ENCODE results near the gene SIAH3. TPM values are rescaled to one million over a fixed set of nuclear protein-coding genes. Genes with fewer than 3 reads are reported as not detected.

SIAH3 gene
- total and polyA plus RNA-seq, 8 donors, result 0.55 TPM; not detected in 7

- no peak for DNase-seq
- Histone ChIP-seq H3K27me3 (no peaks in the 10 kb centered on the region), H3K27ac (no peak overlapping the region), H3K36me3 (no peaks in the 10 kb centered on the region), H3K4me1 (peaks cover 0 to 18% (median 10%) of the 10 kb centered on the region in 4 donors), H3K9me3 (no peaks in the 10 kb centered on the region), H3K4me3 (no peak overlapping the region)
- TF ChIP-seq EP300 (IDR thresholded peaks at IDR 0.05), result no peak
- TF ChIP-seq, protein P1, sequence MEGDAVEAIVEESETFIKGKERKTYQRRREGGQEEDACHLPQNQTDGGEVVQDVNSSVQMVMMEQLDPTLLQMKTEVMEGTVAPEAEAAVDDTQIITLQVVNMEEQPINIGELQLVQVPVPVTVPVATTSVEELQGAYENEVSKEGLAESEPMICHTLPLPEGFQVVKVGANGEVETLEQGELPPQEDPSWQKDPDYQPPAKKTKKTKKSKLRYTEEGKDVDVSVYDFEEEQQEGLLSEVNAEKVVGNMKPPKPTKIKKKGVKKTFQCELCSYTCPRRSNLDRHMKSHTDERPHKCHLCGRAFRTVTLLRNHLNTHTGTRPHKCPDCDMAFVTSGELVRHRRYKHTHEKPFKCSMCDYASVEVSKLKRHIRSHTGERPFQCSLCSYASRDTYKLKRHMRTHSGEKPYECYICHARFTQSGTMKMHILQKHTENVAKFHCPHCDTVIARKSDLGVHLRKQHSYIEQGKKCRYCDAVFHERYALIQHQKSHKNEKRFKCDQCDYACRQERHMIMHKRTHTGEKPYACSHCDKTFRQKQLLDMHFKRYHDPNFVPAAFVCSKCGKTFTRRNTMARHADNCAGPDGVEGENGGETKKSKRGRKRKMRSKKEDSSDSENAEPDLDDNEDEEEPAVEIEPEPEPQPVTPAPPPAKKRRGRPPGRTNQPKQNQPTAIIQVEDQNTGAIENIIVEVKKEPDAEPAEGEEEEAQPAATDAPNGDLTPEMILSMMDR (IDR thresholded peaks at IDR 0.05), result no peak
- TF ChIP-seq POLR2AphosphoS5 (IDR thresholded peaks at IDR 0.05), result no peak
- TF ChIP-seq POLR2A (IDR thresholded peaks at IDR 0.05), result no peak
- intact Hi-C loops (cut with DNase I; ENCODE audit: low total_unique reads), result no loop called here
- 88 to 93% (median 90%) methylated on average over 5 of the region's 5 CpGs for WGBS, 5 donors
Measured at GRCh38 chr13:45830121-45830520, 21.4 kb downstream of the SIAH3 start.

GRCh38 chr13:45828256-45828968, 23.1 kb downstream of the SIAH3 start:
- no peaks in the 10 kb centered on the region for H3K36me3 ChIP-seq
- 79 to 87% (median 83%) methylated on average over 6 of the region's 6 CpGs for WGBS, 5 donors
- intact Hi-C loops (cut with DNase I; ENCODE audit: low total_unique reads), result no loop called here
- no peaks in the 10 kb centered on the region for H3K27me3 ChIP-seq
- no peak overlapping the region for H3K27ac ChIP-seq
- no peak overlapping the region for H3K4me3 ChIP-seq
- TF ChIP-seq POLR2A (IDR thresholded peaks at IDR 0.05), result no peak
- no peak for TF ChIP-seq EP300 (IDR thresholded peaks at IDR 0.05)
- TF ChIP-seq, protein P1 (IDR thresholded peaks at IDR 0.05), result no peak
- no peak for TF ChIP-seq POLR2AphosphoS5 (IDR thresholded peaks at IDR 0.05)
- DNase-seq, result no peak
- no peaks in the 10 kb centered on the region for H3K9me3 ChIP-seq
- H3K4me1 ChIP-seq, result peaks cover 0 to 6% (median 3%) of the 10 kb centered on the region in 4 donors

DNA sequence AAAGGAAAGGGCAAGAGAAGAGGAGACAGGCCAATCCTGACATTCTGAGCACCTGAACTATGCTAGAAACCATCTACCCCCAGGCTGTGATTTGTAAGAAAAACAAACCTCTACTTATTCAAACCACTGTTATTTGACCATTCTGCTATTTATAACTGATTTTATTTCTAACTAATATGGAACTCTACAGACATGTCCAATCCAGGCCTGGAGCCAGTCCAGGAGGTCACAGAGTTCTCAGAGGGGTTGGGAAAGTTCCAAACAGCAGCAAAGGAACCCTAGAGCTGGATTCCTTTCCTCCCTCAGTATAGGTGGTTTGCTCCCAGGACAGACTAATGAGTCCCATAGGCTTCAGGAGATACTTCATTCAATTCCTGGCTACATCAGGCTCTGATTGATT, 24.2 kb downstream of the SIAH3 start:
- peaks cover 0 to 9% (median 0%) of the 10 kb centered on the region in 4 donors for H3K4me1 ChIP-seq
- intact Hi-C loops (cut with DNase I; ENCODE audit: low total_unique reads), result no loop called here
- no peaks in the 10 kb centered on the region for H3K27me3 ChIP-seq
- no peaks in the 10 kb centered on the region for H3K36me3 ChIP-seq
- no peak for TF ChIP-seq POLR2A (IDR thresholded peaks at IDR 0.05)
- TF ChIP-seq, protein P1 (IDR thresholded peaks at IDR 0.05), result no peak
- no peak for TF ChIP-seq EP300 (IDR thresholded peaks at IDR 0.05)
- no peak for TF ChIP-seq POLR2AphosphoS5 (IDR thresholded peaks at IDR 0.05)
- no peak overlapping the region for H3K4me3 ChIP-seq
- H3K9me3 ChIP-seq, result no peaks in the 10 kb centered on the region
- DNase-seq, result no peak
- H3K27ac ChIP-seq, result no peak overlapping the region

DNA sequence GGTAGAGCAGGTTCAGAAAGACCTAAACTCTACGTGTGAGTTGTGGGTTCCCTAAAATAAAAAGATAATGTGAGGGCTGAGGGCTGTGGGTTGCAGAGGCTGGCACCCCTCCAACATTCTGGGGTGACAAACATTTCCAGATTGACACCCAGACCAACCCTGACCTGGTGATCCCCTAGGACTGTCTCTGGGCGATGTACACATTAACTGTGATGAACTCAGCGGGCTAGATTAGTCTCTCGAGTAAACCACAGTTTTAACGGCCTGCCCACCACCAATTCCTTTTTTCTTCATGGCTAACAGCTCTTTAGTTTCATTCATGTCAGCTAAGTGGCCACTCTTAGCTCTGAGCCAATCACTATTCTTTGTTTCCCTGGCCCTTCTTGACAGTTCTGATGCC, 24.8 kb downstream of the SIAH3 start:
- Histone ChIP-seq H3K4me3 (no peak overlapping the region), H3K4me1 (peaks cover 0 to 9% (median 0%) of the 10 kb centered on the region in 4 donors), H3K9me3 (no peaks in the 10 kb centered on the region), H3K27ac (no peak overlapping the region), H3K27me3 (no peaks in the 10 kb centered on the region), H3K36me3 (no peaks in the 10 kb centered on the region)
- DNase-seq, result no peak
- no peak for TF ChIP-seq POLR2A (IDR thresholded peaks at IDR 0.05)
- TF ChIP-seq, protein P1 (IDR thresholded peaks at IDR 0.05), result no peak
- TF ChIP-seq EP300 (IDR thresholded peaks at IDR 0.05), result no peak
- no peak for TF ChIP-seq POLR2AphosphoS5 (IDR thresholded peaks at IDR 0.05)
- intact Hi-C loops (cut with DNase I; ENCODE audit: low total_unique reads), result no loop called here
- WGBS, 5 donors, result 51 to 80% (median 72%) methylated on average over 5 of the region's 5 CpGs
